NT2/D1 (cell line): ENCODE data around the gene SNX7.

Experiments used
- SUZ12 ChIP-seq: IDR thresholded peaks from 2 replicates; pipeline ENCODE4 v1.6.1; 2011; ENCODE audit not compliant: insufficient read length, insufficient read depth; ENCODE audit errors: extremely low read depth
- ZNF274 ChIP-seq: IDR thresholded peaks from 2 replicates; pipeline ENCODE4 v1.6.1; 2011; ENCODE audit warnings: mild to moderate bottlenecking, low read depth, low read length

GRCh38 chr1:98692482-98692881, 31.0 kb downstream of the SNX7 start:
- TF ChIP-seq ZNF274 (no peak), SUZ12 (no peak)
